A673 (cell line): ENCODE measurements around the gene ARHGEF19. TPM values are rescaled to one million over a fixed set of nuclear protein-coding genes. Genes with fewer than 3 reads are reported as not detected.
A peak's percentile ranks its signal among the peaks of the same experiment; 100 is the strongest.

Experiments used
- BruUV-seq: library from RNA; stranded (reverse); fragments of 400-500 nt; replicated peaks from 2 replicates; lab custom pipeline; 2021; lab: Mats Ljungman, UMichigan
- CTCF ChIA-PET: fragments of 300-600 bp; sonication (Branson Sonifier 250); formaldehyde crosslinking; loops from one replicate; lab custom pipeline; 2022; ENCODE audit warnings: antibody characterized with exemption; lab: Charles Lee
- POLR2A ChIA-PET: fragments of 300-600 bp; sonication (Branson Sonifier 250); formaldehyde crosslinking; loops from one replicate; lab custom pipeline; 2022; ENCODE audit warnings: antibody characterized with exemption; ENCODE audit not compliant: low non-redundant PET; lab: Charles Lee
- DNase-seq: peaks from one replicate; pipeline ENCODE4 v3.0.0-alpha.2; 2015; ENCODE audit warnings: low spot score
- H3K27ac ChIP-seq: fragments of 200-600 bp; sonication (generic); 2 replicates; pipeline ENCODE4 v1.5.1; 2016; ENCODE audit warnings: mixed run types, low read depth, mild to moderate bottlenecking, mixed read lengths, antibody characterized with exemption, low read length; ENCODE audit not compliant: poor library complexity, severe bottlenecking
- H3K27me3 ChIP-seq: fragments of 200-600 bp; sonication (generic); replicated peaks from 2 replicates; pipeline ENCODE4 v1.6.1; 2017; ENCODE audit warnings: mixed run types, low read depth, mild to moderate bottlenecking, mixed read lengths, antibody characterized with exemption, low read length; ENCODE audit not compliant: insufficient read depth, poor library complexity
- H3K36me3 ChIP-seq: fragments of 200-600 bp; sonication (generic); 2 replicates; pipeline ENCODE4 v1.6.1; 2016; ENCODE audit warnings: mixed run types, mild to moderate bottlenecking, mixed read lengths, antibody characterized with exemption, low read length; ENCODE audit not compliant: insufficient read depth, poor library complexity, severe bottlenecking
- H3K4me1 ChIP-seq: fragments of 200-600 bp; sonication (generic); 2 replicates; pipeline ENCODE4 v1.6.1; 2017; ENCODE audit warnings: mixed run types, mild to moderate bottlenecking, mixed read lengths, antibody characterized with exemption, low read length; ENCODE audit not compliant: insufficient read depth, poor library complexity, severe bottlenecking
- H3K4me3 ChIP-seq: fragments of 200-600 bp; sonication (generic); 2 replicates; pipeline ENCODE4 v1.5.1; 2016; ENCODE audit warnings: low read depth, mixed run types, mild to moderate bottlenecking, mixed read lengths, low read length; ENCODE audit not compliant: poor library complexity, severe bottlenecking
- H3K9me3 ChIP-seq: fragments of 200-600 bp; sonication (generic); 2 replicates; pipeline ENCODE4 v1.6.1; 2016; ENCODE audit warnings: mixed run types, low read depth, mild to moderate bottlenecking, mixed read lengths, antibody characterized with exemption, low read length; ENCODE audit not compliant: poor library complexity, severe bottlenecking
- EZH2 ChIP-seq: fragments of 200-600 bp; sonication (generic); IDR thresholded peaks from 2 replicates; pipeline ENCODE4 v1.6.1; 2017; ENCODE audit warnings: borderline replicate concordance, low read depth, mild to moderate bottlenecking, mixed read lengths, antibody characterized with exemption, low read length; ENCODE audit not compliant: poor library complexity, severe bottlenecking
- intact Hi-C: fragments of 100-400 bp; cut with micrococcal nuclease; formaldehyde crosslinking; loops from one replicate; pipeline ENCODE4 v1.10.0; 2022; ENCODE audit not compliant: unreplicated experiment
- total RNA-seq: library from RNA; stranded (reverse); gene quantifications from 2 replicates; pipeline ENCODE4 v1.2.3, GENCODE V29; 2021
- TF ChIP-seq, protein P1 (sequence below): fragments of 300-800, 200-600 bp; sonication (generic); conservative IDR thresholded peaks from 2 replicates; pipeline ENCODE4 v1.5.1; 2017; ENCODE audit warnings: low read depth, mild to moderate bottlenecking, antibody characterized with exemption, low read length, moderate library complexity, mixed read lengths

The ARHGEF19 gene
- total RNA-seq, 1 experiment from 2014 or later = 5.2 TPM

DNA sequence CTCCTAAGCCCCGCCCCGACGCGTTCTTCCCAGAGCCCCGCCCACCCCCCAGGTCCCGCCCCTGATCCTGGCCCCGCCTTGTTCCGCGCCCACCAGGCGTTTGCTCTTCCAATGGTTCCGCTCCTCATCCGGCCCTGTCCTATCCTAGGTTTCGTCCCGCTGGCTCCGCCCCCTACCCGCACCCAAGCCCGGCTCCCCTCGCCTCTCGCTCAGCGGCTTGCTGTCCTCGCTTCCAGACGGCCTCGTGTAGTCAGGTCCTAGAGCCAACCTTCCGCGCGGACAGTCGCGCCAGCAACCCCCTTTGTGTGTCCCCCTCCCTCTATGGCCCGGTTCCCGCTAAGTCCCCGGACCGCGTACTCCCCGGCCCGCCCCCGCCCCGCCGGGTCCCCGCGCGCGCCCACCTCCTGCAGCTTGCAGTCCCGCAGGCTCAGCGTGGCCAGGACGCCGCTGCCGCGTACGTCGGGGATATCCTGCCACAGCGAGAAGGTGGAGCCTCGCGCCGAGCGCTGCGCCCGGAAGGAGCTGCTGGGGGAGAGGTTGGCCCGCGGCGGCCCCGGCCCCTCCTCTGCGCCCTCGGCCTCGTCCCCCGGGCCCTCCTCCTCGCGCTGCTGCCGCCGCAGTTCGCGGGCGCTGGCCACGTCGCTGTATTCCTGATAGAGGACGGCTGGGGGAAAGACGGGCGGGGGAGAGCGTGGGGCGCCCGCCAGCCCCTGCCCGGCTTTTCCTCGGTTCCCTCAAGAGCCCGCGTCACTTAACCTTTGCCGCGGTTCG is 5.7 kb downstream of the ARHGEF19 start:
- intact Hi-C loops = loop anchor here (10.0 kb wide), 1 partner anchor 158 kb away; the partner anchor contains the start of gene SZRD1
- Histone ChIP-seq H3K4me1 (peaks cover 9% of the 10 kb centered on the region), H3K36me3 (no peaks in the 10 kb centered on the region), H3K27ac (peak overlapping the region; percentile 81), H3K9me3 (no peaks in the 10 kb centered on the region), H3K4me3 (peak overlapping the region; percentile 56), H3K27me3 (no peaks in the 10 kb centered on the region)
- POLR2A ChIA-PET = interaction anchor here (0.7 kb wide), 1 partner anchor 11 kb away, joined by 12 read pairs; no protein-coding TSS in a partner anchor
- peak; percentile 99 for DNase-seq
- BruUV-seq = no TSS peak
- CTCF ChIA-PET = no interaction called here
- TF ChIP-seq EZH2 = no peak
- TF ChIP-seq, protein P1, sequence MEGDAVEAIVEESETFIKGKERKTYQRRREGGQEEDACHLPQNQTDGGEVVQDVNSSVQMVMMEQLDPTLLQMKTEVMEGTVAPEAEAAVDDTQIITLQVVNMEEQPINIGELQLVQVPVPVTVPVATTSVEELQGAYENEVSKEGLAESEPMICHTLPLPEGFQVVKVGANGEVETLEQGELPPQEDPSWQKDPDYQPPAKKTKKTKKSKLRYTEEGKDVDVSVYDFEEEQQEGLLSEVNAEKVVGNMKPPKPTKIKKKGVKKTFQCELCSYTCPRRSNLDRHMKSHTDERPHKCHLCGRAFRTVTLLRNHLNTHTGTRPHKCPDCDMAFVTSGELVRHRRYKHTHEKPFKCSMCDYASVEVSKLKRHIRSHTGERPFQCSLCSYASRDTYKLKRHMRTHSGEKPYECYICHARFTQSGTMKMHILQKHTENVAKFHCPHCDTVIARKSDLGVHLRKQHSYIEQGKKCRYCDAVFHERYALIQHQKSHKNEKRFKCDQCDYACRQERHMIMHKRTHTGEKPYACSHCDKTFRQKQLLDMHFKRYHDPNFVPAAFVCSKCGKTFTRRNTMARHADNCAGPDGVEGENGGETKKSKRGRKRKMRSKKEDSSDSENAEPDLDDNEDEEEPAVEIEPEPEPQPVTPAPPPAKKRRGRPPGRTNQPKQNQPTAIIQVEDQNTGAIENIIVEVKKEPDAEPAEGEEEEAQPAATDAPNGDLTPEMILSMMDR = no peak

DNA sequence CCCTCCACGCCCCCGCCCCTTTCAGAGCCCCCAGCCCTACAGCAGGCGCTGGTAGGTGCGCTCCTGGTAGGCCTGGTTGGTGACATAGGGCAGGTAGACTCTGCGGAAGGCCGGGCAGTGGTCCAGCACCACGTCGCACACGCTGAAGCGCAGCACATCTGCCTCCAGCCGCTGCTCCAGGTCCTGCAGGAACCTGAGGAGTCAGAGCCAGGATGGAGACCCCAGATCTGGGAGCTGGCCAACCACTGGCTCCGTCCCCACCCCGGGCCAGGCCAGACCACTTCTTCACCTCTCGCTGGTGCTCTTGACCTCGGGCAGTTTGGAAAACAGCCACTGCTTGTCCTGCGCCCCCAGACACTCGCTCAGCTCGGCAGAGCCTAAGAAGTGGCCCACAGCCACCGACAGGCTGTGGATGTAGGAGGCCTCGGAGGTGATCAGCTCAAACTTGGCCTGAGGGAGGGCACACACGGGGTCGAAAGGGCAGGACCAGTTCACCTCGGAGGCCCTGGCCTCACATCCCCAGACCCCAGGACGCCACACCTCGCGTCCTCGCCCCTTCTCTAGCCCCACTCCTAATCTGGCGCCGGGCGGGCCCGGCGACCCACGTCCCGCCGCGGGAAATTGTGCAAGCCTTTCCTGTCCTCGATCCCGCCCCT is 6.4 kb downstream of the ARHGEF19 start:
- Histone ChIP-seq H3K36me3 (no peaks in the 10 kb centered on the region), H3K9me3 (no peaks in the 10 kb centered on the region), H3K4me1 (peaks cover 9% of the 10 kb centered on the region), H3K27ac (peak overlapping the region; percentile 81), H3K27me3 (no peaks in the 10 kb centered on the region), H3K4me3 (peak overlapping the region; percentile 56)
- DNase-seq = no peak
- POLR2A ChIA-PET = no interaction called here
- intact Hi-C loops = loop anchor here (10.0 kb wide), 1 partner anchor 159 kb away; the partner anchor contains the start of gene SZRD1
- no peak for TF ChIP-seq EZH2
- TF ChIP-seq, protein P1 = no peak
- CTCF ChIA-PET = no interaction called here
- no TSS peak for BruUV-seq

DNA sequence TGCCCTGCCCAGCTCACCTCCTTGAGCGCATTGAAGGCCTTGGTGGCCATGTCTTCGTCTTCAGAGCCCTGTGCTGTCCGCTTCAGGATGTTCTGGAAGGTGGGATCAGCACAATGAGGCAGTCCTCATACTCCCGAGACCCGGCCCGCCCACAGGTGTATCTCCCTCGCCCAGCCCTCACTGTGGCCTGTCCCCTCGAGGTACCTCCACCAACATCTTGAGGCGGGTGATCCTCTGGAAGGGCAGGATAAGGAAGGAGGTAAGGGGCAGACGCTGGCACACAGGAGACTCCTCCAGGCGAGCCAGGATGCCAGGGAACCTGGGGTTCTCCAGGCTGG is 7.1 kb downstream of the ARHGEF19 start:
- ChIA-PET CTCF (no interaction called here), POLR2A (no interaction called here)
- Histone ChIP-seq H3K9me3 (no peaks in the 10 kb centered on the region), H3K27me3 (no peaks in the 10 kb centered on the region), H3K4me3 (no peak overlapping the region), H3K36me3 (no peaks in the 10 kb centered on the region), H3K27ac (no peak overlapping the region), H3K4me1 (peaks cover 9% of the 10 kb centered on the region)
- intact Hi-C loops = loop anchor here (10.0 kb wide), 1 partner anchor 159 kb away; the partner anchor contains the start of gene SZRD1
- BruUV-seq = no TSS peak
- DNase-seq = no peak
- no peak for TF ChIP-seq EZH2
- TF ChIP-seq, protein P1 = no peak
